Measurements from ENCODE around the gene ELOVL3.
A peak's percentile ranks its signal among the peaks of the same experiment; 100 is the strongest.
"Not testable (repeated sequence)": the region's sequence is repeated elsewhere in the genome, so short reads cannot be mapped to it uniquely, and the experiment has no call there.

ELOVL3 gene

DNA sequence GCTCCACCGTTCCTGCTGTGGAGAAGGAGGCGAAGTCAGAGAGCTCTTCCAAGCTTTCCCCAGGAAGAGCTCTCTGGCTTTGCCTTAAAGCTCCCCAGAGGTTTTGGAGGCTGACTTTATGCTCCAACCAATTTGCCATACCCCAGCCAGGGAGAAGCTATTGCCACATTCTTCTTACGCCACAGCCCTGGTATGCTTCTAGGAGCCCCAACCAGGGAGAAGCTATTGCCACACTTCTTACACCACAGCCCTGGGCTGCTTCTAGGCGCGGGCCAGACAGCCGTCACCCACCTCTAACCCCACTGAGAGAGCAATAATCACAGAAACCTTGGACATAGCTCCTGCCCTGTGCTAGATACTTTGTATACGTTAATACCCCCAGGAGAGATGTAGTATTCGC is 951 bp downstream of the ELOVL3 start:
- no peak for DNase-seq
- ATAC-seq: no peak

DNA sequence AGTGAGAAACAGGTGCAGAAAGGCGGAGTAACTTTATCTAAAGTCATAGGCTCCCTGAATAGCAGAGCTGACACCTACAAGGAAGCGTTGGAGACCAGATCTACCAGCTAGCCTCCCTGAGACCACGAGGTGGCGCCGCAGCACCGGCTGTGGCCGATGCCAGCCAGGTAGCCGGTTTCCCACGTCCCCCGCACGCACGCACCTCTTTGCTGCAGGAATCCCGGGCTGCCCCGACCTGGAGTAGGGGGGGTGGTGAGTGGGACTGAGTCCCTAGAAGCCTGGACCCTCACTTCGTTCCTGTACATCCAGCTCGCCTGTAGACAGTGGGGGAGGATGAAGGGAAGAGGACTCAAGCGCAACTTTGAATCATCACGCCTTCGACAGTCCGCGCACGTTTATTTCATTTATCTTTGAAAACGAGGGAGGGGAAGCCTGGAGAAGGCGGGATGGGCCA is 3.7 kb downstream of the ELOVL3 start:
- peak; percentile 90 for DNase-seq
- ATAC-seq: peak; percentile 60

DNA sequence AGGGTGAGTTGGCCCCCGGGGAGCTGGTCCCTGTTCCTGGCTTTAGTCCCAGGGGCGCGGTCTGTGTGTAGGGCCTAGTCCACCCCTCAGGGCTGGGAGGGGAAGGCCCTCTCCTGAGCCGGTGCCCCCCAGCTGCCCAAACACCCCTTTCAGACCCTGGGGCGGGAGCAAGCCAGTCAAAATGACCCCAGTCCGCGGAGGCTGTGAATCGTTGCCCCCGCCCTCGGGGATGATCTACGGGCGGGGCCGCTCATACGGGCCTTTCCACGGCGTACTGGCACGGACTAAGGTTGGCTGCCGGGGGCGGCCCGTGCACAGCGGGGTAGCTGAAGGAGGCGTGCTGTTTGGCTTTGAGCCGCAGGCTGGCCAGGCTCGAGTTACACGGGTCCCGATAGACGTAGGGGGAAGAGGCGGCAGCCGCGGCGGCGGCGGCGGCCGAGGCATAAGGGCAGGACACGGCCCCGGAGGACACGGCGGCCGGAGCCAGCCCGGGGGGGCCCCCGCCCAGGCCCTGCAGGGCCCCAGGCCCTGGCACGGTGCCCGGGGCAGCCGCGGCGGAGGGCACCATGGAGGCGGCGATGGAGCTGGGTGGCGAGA is 4.3 kb downstream of the ELOVL3 start:
- DNase-seq (peak; percentile 53), ATAC-seq (peak; percentile 36)

DNA sequence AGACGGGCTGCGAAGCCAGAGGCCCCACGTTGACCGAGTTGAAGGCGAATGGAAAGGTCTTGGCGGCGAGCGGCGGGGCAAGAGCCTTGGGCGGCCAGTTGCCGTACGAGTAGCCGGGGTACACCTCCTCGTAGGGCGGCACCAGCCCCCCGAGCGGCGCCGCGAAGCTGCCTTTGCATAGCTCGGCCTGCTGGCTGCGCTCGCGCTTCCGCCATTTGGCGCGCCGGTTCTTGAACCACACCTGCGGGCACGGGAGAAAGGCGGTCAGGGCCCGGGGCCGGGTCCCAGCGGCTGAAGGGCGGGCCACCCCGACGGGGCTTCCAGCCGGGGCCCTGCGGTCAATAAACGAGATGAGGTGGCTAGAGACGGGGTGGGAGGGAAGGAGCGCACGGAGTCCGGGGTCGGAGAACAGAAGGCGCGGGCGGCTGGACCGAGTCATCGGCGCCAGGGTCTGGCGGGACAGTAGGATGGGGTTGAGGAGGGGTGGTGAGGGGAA is 4.8 kb downstream of the ELOVL3 start:
- DNase-seq (peak; percentile 62), ATAC-seq (no peak)

DNA sequence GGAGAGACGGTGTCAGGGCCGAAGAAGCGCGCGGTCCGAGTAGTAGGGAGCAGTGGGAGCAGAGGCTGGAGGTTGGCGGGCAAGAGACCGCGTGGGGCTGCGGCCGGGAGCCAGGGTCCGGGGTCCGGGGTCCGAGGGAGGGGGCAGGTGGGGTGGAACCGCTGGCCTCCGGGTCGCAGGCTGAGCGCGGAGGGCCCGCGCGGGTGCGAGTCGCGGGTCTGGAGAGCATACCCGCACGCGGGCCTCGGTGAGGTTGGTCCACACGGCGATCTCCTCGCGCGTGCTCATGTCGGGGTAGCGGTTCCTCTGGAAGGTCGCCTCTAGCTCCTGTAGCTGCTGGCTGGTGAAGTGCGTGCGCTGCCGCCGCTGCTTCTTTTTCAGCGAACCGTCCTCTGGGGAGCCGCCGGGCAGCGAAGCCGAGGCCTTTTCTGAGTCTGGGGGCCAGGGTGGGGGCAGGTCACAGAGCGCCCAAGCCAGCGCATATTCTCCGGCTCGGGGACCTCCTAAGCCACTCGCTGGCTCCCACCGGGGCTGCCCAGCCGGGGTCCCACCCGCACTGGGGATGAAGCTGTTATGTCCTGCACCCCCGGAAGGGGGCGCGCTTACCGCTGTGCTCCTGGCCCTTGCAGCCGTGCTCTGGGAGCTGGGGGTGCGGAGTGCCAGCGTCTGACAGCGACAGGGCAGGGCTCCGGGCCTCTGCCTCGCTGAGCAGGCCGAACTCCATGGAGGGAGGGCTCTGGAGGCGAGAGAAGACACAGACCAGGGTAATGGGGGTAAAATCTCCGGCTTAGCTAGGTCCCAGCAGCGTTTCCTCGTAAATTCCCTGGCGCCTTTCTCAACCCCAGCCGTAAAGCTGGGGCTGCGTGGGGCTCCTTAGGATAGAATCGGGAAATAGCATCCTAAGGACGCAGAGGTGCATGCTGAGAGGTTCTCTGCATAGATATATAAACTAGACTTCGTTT is 5.5 kb downstream of the ELOVL3 start:
- peak; percentile 83 for DNase-seq

DNA sequence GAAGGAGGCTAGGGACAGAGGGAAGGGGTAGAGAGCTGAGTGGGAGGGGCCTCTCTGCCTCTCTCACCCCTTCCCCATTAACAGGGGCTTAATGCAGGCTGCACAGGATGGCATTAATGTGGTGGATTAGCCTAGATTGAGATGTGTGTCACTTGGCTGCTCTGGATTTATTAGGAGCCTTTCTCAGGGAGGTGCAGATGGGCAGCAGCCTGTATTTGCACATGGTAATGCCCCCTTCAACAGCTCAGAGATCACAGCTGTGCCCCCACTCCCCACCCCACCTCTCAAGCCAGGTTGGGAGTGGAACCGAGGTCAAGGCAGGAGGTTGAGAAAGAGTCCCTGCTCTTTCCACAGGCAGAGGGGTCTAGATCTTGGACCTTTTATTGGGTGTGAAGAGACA is 7.9 kb downstream of the ELOVL3 start:
- ATAC-seq: no peak
- DNase-seq: no peak

More for the DNA sequence above, 5.5 kb downstream of the ELOVL3 start:
- peak; percentile 66 for ATAC-seq

DNA sequence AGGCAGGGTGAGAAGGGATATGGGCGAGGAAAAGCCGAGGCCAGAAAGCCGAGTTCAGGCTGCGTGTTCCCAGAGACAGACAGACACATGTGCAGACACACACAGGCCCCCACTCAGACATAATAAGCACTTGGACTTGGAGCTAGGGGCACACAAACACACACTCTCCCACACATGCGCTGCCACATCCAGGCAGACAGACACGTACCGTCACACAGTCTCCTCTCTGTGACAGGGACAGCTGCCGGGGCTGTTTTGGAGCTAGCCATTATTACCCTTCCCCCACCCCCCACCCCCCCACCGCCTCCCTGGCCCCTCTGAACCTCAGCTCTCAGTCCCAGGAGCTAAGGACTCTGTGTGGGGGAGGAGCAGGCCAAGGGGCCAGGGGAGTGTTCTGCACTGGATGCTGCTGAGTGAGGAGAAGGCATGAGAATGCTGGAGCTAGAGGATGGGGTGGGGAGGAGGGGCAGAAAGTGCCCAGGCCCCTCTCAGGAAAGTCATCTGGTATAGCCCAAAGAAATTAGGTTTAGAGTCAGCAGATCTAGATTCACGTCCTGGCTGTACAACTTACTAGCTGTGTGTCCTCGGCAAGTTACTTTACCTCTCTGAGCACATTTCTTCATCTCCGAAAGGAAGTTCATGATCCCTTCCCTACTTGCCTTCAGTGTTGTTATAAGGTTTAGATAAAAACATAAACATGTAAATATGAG is 8.9 kb downstream of the ELOVL3 start:
- no peak for ATAC-seq
- no peak for DNase-seq

DNA sequence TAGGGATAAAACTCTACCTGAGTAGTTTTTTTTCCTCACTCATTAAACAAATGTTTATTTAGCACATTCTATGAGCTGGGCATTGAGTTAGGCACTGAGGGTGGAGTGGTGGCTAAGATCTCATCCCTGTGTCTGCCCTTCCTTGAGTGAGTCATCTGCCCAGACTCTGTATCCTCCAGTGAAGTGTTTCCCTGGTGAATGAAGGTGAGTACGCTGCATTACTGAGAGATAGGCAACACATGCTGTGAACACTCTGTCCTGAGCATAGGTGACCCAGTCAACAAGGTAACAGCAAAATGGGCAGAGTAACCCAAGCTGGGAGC is 9.5 kb downstream of the ELOVL3 start:
- DNase-seq (no peak), ATAC-seq (no peak)

DNA sequence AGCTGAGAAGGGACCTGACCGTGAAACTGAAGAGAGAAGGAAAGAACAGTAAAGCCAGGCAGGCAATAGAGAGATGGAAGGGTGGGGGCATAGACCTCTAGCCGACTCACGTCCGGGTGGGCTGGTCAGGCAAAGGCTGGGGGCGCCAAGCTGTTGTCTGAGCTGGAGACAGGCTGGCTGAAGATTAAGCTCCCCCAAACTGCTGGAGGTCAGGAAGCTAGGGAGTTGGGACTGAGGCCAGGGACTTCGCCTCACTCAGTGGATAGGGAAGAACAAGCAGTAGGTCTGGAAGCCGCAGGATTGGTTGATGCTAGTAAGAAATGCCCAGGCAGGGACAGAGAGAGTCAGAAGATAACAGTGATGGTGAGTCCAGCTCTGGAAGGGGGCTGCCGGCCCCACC is 9.9 kb downstream of the ELOVL3 start:
- ATAC-seq (no peak), DNase-seq (no peak)

DNA sequence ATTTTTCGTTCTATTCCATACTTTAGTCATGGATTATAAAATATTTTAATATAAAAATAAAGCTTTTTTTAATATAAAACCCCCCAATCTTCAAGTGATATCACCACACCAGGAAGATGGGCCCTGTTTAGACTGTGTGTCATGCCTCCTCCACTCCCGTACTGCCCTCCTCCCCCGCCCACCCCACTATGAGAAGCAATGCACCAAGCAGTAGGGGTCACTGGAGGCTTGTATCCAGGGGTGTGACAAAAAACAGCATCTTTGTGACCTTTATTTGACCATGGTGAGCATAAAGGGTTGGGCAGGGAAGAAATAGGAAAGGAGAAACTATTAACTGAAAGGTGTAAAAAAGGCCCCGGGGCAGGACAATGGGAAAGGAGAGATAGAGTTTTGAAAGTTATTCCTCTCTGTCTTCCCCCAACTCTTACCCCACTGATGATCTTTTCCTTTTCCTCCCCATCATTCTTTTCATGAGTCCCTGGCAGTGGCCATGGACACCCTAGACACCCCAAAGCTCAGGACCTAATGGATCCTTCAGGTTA is 11.7 kb downstream of the ELOVL3 start:
- DNase-seq (no peak), ATAC-seq (no peak)

DNA sequence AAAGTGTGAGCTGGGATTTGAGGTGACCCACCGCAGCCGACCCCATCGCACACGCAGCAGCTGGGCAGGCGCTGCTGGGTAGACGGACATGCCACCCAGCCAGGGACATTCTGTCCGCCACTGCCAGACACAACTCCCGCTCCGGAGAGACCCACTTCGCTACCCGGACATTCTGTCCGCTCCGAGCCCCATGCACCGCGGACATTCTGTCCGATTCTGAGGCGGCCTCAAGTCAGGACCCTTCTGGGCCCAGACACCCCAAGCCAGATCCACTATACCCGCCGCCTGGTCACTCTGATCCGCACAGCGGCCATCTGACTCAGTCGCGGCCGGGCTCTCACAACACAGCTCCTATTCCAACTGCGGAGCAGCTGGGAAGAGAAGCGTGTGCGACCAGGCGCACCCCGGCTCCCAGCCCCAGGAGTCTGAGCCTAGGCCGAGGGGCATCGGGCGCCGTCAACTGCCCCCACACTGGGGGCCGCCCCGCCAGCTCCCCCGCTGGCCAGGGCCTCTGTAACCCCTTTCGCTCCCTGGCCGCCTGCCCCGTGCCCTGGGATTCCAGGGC is 14.4 kb downstream of the ELOVL3 start:
- ATAC-seq: no peak

DNA sequence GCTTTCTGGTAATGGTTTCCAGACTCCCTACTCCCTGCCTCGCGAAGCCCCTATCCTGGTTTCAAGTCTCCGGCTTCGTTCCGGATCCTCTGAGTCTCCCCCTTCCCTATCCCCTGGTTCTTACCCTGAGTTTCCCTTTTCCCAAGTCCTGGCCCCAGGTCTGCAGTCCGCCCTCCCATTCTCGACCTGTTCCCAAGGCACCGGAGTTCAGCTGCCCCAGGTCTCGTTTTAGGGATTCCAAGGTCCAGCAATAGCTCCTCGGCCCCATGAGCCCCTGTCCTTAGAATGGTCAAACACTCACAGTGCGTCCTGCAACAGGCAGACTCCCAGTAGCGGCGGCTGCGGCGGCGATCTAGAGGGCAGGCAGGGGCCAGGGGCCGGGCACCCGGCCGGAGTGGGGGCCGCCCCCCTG is 14.9 kb downstream of the ELOVL3 start:
- ATAC-seq (no peak), DNase-seq (no peak)

More for the DNA sequence above, 14.4 kb downstream of the ELOVL3 start:
- DNase-seq: no peak

DNA sequence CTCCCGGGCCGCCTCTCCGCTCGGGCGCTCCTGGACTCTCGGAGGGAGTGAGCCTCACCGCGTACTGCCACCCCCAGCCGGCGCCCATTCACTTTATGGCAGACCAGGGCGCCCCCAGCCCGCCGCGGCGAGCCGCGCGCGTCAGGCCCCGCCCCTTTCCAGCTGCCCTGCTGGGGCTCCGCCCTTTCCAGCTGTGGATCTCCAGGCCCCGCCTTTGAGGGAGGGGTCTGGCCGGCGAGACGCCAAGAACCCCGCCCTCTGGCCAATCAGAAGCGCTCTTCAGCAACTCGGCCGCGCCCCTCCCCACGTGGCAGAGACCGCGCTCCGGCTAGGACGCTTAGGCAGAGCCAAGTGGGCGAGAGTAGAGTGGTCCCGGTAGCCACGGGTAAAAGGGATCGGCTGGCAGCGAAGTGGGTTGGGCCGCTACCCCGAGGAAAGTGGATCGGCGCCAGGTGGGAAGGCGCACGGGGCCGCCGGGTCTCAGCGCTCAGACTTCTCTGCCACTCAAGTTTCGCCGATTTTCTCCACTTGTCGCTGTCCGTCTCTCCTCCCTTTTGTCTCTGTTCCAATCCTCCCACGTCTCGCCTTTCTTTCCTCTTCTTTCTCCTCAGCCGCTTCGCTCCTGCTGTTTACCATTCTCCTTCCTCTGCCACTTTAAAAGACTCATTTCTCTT is 15.5 kb downstream of the ELOVL3 start, which contains the start of gene PITX3:
PITX3 (minus strand) TSS at position 69 of the 674 bp plus-strand sequence. CDS start 9,432 bp downstream, outside the sequence.
- ATAC-seq (peak; percentile 75), DNase-seq (peak; percentile 93)

DNA sequence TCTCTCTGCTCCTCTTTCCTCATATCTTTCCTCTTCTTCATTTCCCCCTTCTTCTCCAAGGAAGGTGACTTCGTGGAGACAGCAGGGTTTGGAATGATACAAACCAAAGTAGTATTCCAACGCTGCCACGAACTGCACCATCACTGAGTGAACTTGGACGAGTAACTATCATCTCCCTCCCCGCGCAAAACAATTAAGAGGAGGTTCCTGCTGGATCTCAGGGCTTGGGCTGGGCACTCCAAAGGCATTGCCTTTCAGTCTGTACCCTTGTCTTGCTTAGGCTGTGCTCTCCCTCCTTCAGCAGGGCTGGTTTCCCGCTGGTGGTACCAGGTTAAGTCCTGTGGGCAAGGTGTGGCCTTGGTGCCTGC is 16.0 kb downstream of the ELOVL3 start:
- no peak for DNase-seq
- ATAC-seq: no peak

DNA sequence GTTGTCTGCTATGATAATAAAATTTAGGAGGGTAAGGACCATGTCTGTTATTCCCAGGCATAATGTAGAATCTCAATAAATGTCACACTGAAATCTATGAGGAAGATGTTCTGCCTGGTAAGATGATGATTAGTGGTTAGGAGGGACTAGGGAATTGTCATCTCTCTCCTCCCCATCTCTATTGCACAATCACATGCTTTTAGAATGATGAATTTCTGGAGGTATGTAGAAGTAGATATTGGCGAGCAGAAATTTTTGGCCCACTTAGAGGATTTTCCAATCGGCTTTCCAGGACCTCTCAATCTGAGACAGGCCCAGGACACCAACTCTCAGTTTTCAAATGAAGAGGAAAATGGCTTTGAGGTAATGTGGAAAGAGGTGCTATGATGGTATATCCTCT is 17.2 kb downstream of the ELOVL3 start:
- DNase-seq (no peak), ATAC-seq (no peak)

DNA sequence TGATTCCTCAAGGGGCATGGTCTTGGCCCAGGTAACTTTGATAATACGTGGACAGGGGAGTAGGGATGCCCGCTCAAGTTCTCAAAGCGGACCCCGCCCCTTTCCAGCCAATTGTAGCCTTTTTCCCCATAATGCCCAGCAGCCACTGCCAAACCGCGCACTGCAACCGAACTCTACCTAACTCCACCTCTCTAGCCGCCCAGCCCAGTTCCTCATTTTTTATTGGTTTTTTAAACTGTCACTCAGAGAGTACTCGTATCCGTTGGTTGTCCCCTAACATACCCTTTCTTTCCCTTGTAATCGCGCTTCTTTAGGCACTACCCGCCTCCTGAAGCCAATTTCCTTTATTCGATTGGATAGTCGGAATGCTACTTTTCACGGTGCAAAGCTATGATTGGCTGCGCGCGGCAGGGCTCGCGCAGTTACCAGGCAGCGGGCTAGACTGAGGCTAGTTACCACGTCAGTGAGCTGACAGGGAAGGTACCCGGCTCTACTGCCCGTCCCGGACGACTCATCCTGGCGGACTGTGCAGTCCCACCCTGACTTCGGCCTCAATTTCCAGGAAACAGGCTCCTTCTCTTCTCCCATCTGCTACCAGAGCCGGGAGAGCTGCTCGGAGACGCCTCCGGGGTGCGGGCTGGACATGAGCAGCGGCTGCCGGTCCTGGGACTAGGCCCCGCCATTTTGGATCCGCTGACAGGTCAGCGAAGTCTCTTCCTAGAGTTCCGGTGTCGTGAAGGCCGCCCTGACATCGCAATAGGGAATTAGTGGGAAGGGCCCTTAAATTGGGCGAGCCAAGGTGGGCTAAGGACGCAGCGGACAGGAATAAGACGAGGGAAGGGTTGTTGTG is 19.2 kb downstream of the ELOVL3 start, which contains the start of gene GBF1:
GBF1 (plus strand) TSS at position 451 of the 850 bp plus-strand sequence. CDS start 13,407 bp downstream, outside the sequence.
- ATAC-seq (peak; percentile 94), DNase-seq (peak; percentile 86)

DNA sequence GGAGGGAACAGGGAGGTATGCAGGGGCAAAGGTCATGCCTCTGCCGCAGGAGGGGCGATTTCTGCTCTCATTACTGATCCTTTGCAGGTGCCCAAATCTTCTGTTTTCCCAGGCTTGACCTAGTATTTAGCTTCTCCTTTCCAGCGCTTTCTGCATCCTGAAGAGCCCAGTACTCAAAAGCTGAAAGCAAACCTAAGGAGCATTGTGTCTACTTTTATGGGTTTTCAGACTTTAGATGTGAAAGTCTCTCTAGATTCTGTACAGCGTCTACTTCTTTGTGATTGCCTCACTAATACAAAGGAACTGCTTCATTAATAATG is 19.8 kb downstream of the ELOVL3 start:
- no peak for ATAC-seq

DNA sequence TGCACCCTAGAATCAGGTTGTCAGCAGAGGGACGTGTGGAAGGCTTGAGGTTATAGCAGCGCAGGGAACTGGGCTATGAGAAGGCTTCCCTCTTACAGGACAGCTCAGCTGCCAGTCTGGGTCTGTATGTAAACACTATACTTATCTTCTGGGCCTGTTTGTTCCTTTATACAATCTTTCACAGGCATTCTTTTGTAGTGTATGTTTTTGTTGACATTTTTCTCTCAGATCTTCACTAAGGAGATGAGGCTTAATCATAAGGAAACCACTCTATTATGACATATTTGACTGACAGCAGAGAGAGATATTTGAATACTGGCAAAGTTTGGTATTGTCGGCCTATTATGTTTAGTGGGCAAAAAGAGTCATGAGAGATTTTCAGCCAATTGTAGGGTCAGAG is 20.2 kb downstream of the ELOVL3 start:
- DNase-seq (no peak), ATAC-seq (no peak)

More for the DNA sequence above, 19.8 kb downstream of the ELOVL3 start:
- no peak for DNase-seq

DNA sequence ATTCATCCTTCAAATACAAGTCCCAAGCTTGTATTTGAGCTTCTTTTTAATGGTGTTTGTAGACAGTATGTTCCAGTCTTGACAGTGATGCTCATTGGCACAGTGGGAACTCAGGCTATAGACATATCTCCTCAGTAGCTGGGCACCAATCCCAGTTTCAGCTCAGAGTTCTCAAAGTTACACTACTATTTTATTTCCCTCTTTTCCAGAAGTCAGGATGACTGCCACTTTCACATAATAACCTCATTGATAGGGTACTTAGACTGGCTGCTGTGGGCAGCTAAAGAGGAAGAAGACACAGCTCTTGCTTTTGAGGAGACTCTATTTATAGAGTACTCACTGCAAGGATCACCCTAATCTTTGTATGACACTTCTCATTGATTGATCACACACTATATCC is 21.6 kb downstream of the ELOVL3 start:
- DNase-seq: no peak
- no peak for ATAC-seq

DNA sequence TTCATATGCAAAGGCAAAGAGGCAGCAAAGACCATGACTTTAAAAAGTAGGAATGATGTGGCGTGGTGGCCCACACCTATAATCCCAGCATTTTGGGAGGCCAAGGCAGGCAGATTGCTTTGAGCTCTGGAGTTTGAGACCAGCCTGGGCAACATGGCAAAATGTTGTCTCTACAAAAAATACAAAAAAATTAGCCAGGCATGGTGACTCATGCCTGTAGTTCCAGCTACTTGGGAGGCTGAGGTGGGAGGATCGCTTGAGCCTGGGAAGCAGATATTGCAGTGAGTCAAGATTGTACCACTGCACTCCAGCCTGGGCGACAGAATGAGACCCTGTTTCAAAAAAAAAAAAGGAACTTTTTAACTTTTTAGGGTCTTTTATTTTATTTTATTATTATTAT is 26.4 kb downstream of the ELOVL3 start:
- not testable (repeated sequence) for ATAC-seq, DNase-seq

All from stimulated activated naive CD8-positive, alpha-beta T cell treated with anti-CD3 and anti-CD28 coated beads, Interleukin-15, Interleukin-2, amounts not matched to agents 100 U/mL and 50 U/mL, for 24 hours (primary cell).